ENCODE data around the gene LARGE2.

The LARGE2 gene

DNA sequence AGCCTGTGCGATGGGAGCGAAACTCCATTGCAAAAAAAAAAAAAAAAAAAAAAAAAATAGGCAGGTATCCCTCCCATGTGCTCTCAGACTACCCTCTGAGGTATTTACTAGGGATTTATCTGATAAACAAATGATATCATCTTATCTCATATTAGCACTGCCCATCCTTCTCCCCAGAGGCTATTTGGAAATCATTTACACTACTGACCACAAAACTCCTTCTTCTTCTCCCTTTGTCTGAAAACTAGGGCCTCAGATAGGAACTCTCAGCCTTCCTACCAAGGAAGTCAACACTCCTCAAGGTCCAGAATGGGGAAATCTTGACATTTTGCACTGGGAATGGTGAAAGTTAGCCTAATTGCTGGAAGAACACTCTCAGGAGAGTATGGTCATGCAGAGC lies 46.4 kb downstream of the LARGE2 start:
- no peak for DNase-seq

- DNase-seq = no peak
Observed at GRCh38 chr11:45973601-45974000, 51.1 kb downstream of the LARGE2 start.

DNA sequence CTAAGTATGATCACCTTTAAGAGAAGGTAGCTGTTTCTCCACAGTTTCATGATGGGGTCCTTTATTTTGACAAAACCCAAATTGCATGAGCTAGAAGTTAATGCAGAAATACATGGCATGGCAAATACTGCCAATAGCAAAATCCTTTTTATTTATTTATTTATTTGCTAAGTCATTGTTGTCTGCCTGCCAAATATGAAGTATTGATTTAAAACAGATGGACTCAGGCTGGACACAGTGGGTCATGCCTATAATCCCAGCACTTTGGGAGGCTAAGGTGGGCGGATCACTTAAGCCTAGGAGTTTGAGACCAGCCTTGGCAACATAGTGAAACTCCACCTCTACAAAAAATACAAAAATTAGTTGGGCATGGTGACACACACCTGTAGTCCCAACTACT lies 52.4 kb downstream of the LARGE2 start:
- no peak for DNase-seq

All from DMS 273 treated with DMSO at 0.1 percent for 48 hours (cell line).